Renal pelvis (tissue), 4 donors: Measurements from ENCODE around the gene SMPD2. TPM values are rescaled to one million over a fixed set of nuclear protein-coding genes. Genes with fewer than 3 reads are reported as not detected.
A peak's percentile ranks its signal among the peaks of the same experiment; 100 is the strongest.
"Not testable (repeated sequence)": the region's sequence is repeated elsewhere in the genome, so short reads cannot be mapped to it uniquely, and the experiment has no call there.

ENCODE experiments used
- DNase-seq: peaks from one replicate; pipeline ENCODE4 v3.0.0-alpha.2; 2013
- polyA plus RNA-seq, 3 donors: library from polyadenylated mRNA; unstranded; fragments of 120-200 nt; gene quantifications; one replicate each; pipeline ENCODE4 v1.2.1, GENCODE V29; 2013; ENCODE audit not compliant: insufficient read length in 3 of 3

The SMPD2 gene
- polyA plus RNA-seq, 3 donors, result 12.7 to 15.6 (median 15.3) TPM

DNA sequence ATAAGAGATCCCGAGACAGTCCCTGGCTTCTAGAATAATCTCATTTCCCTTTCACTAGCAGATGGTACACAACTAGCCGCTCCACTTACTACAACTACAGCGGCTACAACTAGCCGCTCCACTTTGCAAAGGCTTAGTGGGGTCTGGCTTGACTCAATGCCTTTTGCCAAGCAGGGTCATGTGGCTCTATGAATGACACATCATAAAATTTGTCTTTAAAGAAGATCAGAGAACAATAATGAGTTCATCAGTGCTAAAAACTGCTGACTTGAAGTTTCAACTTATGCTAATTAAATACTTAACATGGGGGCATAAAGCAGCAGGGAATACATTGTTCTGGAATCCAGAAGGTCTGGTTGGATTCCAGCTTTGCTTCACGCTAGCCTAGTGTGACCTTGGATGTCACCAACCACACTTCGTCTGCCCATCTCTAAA lies 17.1 kb downstream of the SMPD2 start:
- no peak for DNase-seq

DNA sequence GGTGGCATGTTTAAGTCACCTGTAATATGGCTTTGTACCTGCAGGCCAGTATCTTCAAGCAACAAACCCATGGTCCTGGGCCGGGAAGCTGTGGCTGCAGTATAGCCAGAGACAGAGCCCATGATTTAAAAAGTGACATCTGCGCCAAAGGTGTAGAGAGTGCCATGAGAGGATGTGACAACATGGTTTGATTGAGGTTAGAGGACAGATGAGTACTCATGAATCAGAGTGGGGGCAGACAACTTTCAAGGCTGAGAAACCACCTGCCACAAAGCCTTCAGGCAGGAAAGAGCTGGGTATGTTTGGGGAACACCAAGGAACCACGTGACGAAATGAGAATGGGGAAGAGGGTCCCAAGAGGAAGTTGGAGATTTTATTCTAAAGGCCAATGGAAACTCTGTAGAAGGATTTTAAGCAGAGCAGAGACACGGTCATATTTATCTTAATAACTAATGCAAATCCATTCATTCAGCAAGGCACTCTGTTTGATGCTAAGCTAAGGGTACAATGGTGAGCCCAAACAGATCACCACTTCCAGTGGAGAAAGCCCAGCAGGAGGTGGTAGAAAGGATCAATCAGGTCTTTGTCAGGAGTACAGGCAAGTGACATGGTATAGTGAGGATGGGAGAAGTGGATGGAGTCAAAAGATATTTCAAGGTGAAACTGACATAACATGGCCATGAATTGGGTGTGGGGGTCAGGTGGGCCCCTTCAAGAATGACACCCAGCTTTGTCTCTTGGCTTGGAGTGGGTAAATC lies 18.4 kb downstream of the SMPD2 start:
- no peak for DNase-seq

DNA sequence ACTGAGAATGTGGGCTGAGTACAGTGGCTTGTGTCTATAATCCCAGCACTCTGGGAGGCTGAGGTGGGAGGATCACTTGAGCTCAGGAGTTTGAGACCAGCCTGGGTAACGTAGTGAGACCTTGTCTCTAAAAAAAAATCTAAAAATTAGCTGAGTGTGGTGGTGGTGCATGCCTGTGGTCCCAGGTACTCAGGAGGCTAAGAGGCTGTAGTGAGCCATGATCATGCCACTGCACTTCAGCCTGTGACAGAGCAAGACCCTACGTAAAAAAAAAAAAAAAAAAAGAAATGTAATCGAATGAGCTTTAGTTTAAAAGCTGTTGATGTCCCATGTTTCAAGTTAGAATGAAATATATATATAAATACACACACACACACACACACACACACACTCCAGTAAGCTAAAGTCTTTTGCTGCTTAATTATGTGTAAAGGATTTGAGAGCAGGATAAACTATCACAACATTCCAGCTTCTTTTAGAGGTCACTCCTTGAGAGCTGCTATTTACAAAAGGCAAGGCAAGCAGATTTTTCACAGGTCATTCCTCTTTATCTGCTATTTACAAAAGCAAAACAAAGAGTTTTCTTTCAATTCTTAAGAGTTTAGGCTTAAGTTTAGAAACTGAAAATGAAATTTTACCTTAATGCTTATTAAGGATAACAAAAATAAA lies 19.8 kb downstream of the SMPD2 start:
- DNase-seq, result no peak

DNA sequence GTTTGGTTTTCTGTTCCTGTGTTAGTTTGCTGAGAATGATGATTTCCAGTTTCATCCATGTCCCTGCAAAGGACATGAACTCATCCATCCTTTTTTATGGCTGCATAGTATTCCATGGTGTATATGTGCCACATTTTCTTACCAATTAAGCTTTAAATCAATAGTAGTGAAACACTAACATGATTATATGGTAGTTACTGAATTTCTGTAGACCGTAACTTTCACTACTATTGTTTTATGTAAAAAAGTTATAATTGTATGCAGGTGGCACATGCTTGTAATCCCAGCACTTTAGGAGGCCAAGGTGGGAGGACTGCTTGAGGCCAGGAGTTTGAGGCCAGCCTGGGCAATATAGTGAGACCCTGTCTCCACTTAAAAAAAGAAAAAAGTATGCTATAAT lies 20.7 kb downstream of the SMPD2 start:
- DNase-seq, result not testable (repeated sequence)

DNA sequence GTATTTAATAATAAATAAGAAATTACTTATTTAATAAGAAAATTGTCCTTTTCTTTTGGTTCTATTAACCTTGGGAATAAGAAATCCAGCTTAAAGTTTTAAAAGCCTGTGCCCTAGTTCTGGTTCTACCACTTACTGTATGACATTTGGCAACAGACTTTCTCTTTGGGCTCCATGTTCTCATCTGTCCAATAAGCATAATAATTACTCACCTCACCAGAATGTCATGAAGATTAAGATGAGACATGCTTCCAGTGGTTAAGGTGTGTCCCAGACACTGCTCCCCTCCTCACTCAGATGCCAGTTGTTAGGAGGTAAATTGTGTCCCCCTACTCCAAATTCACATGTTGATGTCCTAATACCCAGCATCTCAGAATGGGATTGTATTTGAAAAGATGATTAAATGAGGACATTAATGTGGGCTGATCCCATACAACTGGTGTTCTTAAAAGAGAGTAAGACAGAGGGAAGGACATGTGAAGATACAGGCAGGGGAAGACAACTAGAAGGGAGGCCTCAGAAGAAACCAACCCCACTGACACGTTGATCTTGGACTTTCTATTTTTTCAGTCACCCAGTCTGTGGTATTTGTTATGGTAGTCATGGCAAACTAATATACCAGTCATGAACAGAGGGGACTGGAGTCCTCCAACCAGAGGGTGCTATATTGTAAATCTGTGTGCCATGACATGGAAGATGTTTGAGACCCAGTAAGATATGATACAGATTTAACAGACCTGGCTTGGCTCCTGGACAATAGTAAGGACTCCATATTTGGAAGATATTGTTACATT lies 21.4 kb downstream of the SMPD2 start:
- DNase-seq, result no peak

DNA sequence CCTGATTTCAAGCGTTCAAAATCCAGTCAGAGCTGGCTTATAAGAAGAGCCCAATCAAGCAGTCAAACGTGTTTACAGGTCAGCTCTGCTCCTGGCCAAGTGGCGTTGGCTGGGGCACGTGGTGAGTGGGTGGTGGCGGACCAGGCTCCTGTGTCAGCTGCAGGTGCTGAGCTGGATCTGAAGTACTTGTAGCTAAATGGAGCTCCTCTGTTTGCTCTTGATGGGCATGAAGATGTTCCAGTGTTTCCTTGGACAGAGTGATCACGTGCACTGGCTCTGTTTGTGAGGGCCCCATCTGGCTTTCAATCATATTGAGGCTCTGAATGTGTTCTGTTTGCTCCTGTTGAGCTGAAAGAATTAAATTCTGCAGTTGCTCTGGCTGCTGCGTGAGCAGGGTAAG lies 25.2 kb downstream of the SMPD2 start:
- DNase-seq, result no peak

DNA sequence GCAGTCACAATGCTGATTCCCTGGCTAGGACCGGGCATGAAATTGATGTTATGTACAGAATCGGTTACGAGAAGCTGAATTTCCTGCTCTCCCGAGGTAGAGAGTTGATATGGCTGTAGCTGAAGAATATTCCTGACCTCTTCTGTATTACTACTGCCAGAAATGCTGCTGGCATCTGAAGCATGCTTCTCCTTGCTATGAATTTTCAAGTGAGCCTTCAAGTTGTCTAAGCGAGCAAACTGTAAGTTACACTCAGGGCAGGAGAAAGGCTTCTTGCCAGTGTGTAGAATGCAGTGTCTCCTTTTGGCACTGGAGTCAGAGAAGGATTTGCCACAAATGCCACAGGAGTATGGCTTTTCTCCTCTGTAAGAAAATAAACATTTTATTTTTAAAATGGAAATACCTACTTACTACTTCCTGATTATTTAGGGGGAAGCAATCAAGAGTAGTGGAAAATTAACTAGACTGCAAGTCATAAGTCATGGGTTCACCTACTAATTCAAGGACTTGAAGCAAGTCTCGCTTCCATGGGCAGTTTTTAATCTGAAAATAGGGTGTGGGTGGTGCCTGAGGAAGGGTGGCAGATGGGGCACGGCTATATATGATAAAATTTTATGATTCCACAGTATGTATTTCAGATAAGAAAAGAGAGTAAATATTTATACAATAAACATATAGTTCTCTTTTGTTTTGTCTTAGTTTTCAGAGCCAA lies 25.8 kb downstream of the SMPD2 start:
- no peak for DNase-seq

DNA sequence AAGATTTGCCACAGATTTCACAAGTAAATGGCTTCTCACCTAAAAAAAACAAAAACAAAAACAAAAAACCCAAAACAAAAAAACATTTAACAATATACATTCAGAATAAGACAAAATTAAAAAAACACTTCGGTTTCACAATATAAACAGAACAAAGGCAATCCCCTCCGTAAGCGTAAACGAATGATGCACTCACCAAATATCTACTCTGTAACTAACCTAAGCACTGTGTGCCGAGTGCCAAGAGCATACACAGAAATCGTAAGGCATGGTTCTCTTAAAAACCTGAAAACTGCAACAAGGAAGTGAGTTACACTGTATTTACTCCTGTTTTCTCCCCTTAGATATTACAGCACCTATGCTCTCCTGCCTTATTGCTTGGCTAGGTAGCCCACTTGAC lies 27.2 kb downstream of the SMPD2 start:
- no peak for DNase-seq

DNA sequence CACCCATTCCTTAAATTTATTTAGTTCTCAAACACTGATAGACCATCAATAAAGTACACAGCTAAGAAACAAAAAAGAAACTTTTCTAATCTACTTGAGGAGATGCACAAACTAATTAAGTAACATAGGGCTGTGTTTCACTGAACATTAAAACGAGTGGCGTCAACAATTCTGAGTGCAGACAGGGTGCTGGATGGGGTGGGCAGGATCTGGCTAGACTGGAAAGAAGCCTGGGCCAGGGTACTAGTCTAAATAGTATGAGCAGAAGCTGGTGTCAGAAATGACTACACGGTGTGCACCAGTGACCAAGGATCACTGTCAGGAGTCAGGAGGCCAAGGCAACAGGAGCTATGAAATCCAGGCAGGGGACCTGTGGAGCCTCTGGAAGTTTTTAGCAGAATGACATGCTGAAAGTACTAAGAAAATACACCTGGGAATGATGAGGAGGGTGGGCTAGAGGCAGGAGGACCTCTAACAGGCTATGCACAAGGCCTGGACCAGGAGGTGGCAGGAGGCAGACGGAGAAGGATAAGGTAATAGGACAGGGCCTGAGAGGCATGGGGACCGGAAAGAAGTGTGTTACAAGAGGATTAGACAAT lies 29.2 kb downstream of the SMPD2 start:
- no peak for DNase-seq

DNA sequence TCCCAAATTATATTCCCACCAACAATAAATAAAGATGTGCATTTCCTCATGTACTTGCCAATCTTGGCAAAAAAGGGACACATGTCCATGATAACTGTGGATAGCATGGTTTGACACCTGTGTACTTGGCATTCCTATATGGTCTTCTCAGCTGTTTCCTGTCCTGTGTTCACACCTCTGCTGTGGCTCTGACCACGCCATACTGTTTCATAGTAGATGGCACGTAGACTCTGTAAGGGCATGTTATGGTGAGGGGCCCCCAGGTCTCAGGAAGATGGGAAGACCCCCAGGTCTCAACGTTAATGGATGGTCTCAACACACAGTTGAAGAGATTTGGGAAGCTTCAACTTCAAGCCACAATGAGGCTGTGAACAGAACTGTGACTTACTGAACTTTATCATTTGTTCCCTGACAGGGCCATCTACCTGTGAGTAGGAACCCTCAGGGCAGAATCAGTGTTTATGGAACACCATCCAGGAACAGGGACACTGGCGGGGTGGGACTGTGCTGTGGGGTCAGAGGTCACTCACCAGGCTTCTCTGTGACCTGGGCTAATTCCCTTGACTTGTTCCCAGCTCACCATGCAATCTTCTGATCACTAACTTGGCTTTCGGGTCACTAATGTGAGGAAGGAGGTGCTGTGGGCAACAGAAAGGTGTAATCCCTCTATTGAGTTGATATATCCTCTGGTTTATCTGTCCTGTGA lies 30.7 kb downstream of the SMPD2 start:
- DNase-seq, result no peak

DNA sequence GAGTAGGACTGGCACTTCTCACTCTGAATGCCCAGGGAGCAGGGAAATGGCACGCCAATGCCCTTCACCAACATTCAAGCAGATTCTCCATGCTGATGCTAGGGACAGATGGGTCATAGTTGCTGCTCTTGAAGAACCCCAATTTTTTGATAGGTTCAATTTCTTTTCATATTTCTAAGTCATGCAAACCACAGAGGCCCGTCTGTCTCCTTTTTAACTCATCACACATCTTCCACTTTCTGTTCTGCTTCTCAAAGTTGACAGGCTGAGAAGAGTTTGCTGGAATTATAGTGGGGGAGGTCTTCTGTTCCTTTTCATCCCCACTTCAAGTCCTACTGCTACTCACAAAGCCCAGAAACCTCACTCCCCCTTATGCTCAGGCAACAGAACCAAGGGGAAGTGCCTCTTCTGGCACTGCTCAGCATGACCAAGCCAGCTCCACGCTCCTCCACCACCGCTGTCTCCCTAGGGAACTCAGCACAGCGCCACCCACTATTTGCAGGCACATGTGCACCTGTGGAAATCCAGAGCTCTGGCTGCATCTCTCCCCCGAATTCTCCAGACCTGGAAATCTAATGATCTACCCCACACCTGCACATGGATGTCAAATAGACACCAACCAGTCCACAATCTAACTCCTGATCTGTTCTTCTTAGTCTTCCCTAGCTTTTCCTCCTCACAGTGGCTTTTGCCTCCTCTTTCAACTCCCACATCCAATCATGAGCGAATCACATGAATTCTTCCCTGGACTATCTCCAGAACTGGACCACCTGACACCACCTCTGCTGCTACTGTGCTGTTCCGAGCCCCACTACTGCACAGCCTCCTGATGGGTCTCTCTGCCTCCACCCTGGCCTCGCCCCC lies 31.8 kb downstream of the SMPD2 start:
- no peak for DNase-seq

DNA sequence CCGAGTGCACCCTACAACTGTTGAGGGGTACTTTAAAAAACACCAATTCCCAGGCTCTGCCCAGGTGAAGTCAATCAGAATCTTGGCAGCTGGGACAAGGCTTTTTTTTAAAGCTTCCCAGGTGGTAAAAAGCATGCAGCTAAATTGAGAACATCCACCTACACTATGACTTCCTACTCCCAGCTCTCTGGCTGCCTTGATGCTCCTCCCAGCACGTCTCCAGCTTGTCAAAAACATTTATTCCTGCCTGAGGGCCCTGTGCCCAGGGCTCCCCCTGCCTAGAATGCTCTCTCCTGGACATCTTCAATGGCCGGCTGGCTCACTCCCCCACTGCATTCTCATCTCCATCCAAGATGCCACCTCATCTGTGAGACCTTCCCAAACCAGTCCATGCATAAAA lies 32.6 kb downstream of the SMPD2 start:
- DNase-seq, result no peak

DNA sequence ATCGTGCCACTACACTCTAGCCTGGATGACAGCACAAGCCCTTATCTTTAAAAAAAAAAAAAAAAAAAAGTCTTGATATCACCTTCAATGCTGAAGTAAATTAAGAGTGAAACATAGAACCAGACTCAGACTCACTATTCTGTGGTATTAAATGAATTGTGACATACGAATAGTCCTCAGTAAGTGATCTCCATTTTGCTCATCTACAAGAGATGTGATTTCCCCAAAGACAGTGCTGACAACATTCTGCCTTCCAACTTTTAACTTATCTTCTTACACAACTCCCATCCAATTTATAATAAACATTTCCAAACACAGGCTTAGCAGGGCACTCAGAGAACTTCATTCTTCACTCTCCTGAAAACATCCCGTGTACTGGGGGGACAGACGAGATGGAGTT lies 34.5 kb downstream of the SMPD2 start:
- no peak for DNase-seq

DNA sequence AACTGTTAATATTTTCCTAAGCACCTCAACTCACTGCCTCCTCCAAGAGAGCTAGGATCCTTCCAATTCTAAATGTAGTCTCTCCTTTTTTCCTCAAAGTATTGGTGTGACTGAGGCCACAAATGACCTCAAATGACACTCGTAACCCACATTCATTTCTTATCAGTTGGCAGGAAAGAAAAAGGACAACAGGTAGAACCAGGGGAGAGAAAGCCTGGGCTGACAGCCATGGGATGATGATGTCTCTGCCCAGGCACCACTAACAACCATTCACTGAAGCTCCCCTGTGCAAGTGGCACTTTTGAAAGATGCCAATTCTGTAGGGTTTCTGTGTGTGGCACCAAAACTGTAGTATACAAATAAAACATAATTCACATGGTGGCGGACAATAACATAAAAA lies 35.1 kb downstream of the SMPD2 start:
- no peak for DNase-seq

DNA sequence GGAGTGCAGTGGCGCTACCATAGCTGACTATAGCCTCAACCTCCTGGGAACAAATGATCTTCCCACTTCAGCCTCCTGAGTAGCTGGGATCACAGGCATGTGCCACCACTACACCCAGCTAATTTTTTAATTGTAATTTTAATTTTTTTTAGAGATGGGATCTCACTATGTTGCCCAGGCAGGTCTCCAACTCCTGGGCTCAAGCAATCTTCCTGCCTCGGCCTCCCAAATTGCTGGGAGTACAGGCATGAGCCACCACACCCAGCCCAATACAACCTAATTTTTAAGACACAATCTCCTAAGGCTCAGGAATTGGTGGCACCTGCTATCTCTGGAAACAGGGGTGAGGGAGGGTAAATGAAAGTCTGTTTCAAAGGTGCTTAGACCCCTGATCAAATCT lies 36.7 kb downstream of the SMPD2 start:
- no peak for DNase-seq

DNA sequence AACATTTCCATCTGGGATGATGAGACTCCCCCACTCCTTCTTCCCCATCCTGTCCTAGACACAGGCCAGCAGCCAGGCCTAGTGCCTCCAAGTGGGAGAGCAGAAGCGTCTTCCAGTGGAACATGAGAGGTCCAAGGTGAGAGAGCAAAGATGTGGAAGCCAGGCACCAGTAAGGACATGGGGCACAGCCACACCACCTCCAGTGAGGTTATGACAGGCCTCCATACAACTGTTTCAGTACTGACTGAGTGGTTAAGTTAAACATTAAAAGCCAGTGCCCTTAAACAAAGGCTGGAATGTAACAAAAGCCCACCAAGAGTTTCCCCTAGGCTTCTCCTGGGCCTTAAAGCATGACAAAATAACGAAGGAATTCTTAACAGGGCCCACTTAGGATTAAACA lies 37.2 kb downstream of the SMPD2 start:
- DNase-seq, result peak; percentile 33

DNA sequence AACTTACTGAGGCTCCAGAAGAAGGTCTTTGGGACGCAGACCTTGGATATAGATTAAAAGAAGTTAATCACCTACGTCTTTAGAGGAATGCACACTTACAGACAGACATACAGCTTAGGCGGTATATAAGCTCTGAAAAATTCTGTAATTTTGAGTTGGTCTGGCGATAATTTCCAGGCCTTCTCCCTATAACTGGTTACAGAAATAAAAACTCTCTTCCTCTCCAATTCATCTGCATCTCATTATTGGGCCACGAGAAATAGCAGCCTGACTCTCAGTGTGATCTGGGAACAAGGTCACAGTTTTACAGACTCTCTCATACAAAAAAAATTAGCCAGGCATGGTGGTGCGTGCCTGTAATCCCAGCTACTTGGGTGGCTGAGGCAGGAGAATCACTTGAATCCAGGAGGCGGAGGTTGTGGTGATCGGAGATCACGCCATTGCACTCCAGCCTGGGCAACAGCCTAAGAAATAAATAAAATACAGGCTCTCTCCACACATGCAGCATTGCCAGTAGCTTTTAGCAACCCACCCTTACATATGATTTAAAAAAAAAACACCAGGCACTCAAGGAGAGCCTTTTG lies 37.8 kb downstream of the SMPD2 start:
- DNase-seq, result no peak

DNA sequence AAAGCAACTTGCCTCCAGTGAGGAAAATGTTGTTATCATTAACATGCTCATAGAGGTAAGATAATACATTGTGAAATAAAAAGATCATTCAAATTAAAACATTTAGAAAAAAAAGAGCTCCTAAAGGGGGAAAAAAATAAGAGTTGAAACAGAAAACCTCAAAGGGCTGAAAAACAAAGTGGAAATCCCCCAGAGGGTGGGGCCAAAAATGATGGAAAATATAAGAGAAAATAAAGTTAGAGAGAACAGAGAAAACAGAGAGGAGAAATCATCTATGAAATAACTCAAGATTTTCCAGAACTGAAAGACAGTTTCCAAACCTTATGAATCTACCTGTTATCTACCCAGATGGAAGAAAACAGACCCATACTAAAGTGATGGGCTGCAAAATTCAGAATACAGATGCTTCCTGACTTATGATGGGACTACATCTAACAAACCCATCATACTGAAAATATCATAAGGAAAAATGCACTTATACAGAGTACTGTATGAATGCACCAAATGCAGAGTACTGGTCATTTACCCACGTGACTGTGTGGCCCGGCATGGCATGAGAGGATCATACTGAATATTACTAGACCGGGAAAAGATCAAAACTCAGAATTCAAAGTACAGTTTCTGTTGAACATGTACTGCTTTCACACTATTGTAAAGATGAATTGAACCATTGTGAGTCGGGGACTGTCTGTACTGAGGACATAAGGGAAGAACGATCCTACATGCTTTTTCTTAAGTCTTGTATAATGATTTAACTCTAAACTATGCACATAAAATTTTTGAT lies 38.5 kb downstream of the SMPD2 start:
- no peak for DNase-seq

DNA sequence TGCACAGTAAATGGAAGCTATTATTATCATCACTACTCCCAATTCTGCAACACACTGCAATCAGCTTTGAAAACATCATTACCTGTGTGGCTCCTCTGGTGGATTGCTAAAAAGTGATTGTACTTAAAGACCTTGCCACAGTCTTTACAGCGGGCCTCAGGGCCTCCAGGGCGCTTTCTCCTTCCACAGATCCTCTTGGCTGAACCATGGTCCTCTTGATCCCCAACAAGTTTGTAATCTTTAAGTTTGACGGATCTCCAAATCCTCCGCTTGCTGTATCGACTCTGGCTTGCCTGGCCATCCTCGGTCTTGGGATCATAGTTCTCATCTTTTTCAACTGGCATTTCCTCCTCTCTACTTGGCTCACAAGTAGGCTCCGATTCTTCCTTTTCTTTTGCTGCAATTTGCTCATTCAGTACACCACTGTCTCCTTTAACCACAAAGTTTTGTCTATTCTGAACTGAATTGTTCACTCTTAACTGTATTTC lies 40.5 kb downstream of the SMPD2 start:
- DNase-seq, result no peak
